OCI-LY3 (cell line): ENCODE results near the gene CRLF2.
"Not testable (repeated sequence)": the region's sequence is repeated elsewhere in the genome, so short reads cannot be mapped to it uniquely, and the experiment has no call there.

Experiments
- H2AFZ ChIP-seq: fragments of 200-600, 300-600 bp; shearing (Covaris generic); 2 replicates; pipeline ENCODE4 v1.6.0; 2014; ENCODE audit warnings: antibody characterized with exemption, low read depth, low read length
- H3K27ac ChIP-seq: fragments of 200-600, 300-600 bp; sonication (generic); 2 replicates; pipeline ENCODE4 v1.5.1; 2014; ENCODE audit warnings: mild to moderate bottlenecking, low read length, moderate library complexity, mixed read lengths
- H3K27me3 ChIP-seq: fragments of 200-600, 300-600 bp; sonication (generic); 2 replicates; pipeline ENCODE4 v1.6.1; 2014; ENCODE audit warnings: low read depth, low read length, mixed read lengths
- H3K36me3 ChIP-seq: fragments of 200-600, 300-600 bp; sonication (generic); replicated peaks from 2 replicates; pipeline ENCODE3; 2014; ENCODE audit warnings: low read depth, low read length, mixed read lengths
- H3K4me1 ChIP-seq: fragments of 300-600, 200-600 bp; sonication (generic); 2 replicates; pipeline ENCODE4 v1.6.1; 2014; ENCODE audit warnings: low read length, mixed read lengths
- H3K4me2 ChIP-seq: fragments of 200-600, 300-600 bp; sonication (generic); 2 replicates; pipeline ENCODE4 v1.6.1; 2014; ENCODE audit warnings: low read length, mixed read lengths
- H3K4me3 ChIP-seq: fragments of 300-600, 200-600 bp; sonication (generic); 2 replicates; pipeline ENCODE4 v1.5.1; 2014; ENCODE audit warnings: antibody characterized with exemption, mild to moderate bottlenecking, low read length, moderate library complexity
- H3K79me2 ChIP-seq: fragments of 300-600, 200-600 bp; shearing (Covaris generic); 2 replicates; pipeline ENCODE4 v1.6.1; 2014; ENCODE audit warnings: mild to moderate bottlenecking, low read length, mixed read lengths
- H3K9ac ChIP-seq: fragments of 300-600, 200-600 bp; shearing (Covaris generic); 2 replicates; pipeline ENCODE4 v1.6.0; 2014; ENCODE audit warnings: mild to moderate bottlenecking, low read length, moderate library complexity
- H3K9me3 ChIP-seq: fragments of 200-600, 300-600 bp; shearing (Covaris generic); 2 replicates; pipeline ENCODE4 v1.6.1; 2014; ENCODE audit warnings: low read length, mixed read lengths; ENCODE audit not compliant: insufficient read depth
- H4K20me1 ChIP-seq: fragments of 200-600, 300-600 bp; sonication (generic); 2 replicates; pipeline ENCODE4 v1.6.1; 2016; ENCODE audit warnings: low read length, mixed read lengths; ENCODE audit not compliant: insufficient read depth
- CTCF ChIP-seq: fragments of 200-600, 300-600 bp; sonication (generic); IDR thresholded peaks from 2 replicates; pipeline ENCODE4 v1.5.1; 2014; ENCODE audit warnings: antibody characterized with exemption, low read length, low read depth
- EZH2phosphoT487 ChIP-seq: fragments of 200-600 bp; shearing (Covaris generic); IDR thresholded peaks from 2 replicates; pipeline ENCODE4 v1.6.1; 2018; ENCODE audit warnings: antibody characterized with exemption, mixed run types, low read depth

CRLF2 gene

GRCh38 chrX:1231850-1232465 is 19.5 kb upstream of the CRLF2 start:
- no peak for TF ChIP-seq CTCF
- TF ChIP-seq EZH2phosphoT487 = no peak
- no peak overlapping the region for H3K9ac ChIP-seq
- H2AFZ ChIP-seq = no peak overlapping the region
- H3K4me2 ChIP-seq = no peak overlapping the region
- H3K9me3 ChIP-seq = no peaks in the 10 kb centered on the region
- no peaks in the 10 kb centered on the region for H3K4me1 ChIP-seq
- H3K4me3 ChIP-seq = no peak overlapping the region
- H3K79me2 ChIP-seq = no peaks in the 10 kb centered on the region
- H3K27me3 ChIP-seq = no peaks in the 10 kb centered on the region
- H4K20me1 ChIP-seq = no peaks in the 10 kb centered on the region
- H3K36me3 ChIP-seq = no peaks in the 10 kb centered on the region
- no peak overlapping the region for H3K27ac ChIP-seq

GRCh38 chrX:1228101-1228500 is 15.7 kb upstream of the CRLF2 start:
- H3K4me3 ChIP-seq, H3K27ac ChIP-seq, H4K20me1 ChIP-seq, H3K36me3 ChIP-seq, H3K27me3 ChIP-seq, H2AFZ ChIP-seq, H3K9ac ChIP-seq, H3K4me2 ChIP-seq, H3K79me2 ChIP-seq: not testable (repeated sequence)
- Histone ChIP-seq H3K4me1 (peaks cover 11% of the 10 kb centered on the region), H3K9me3 (peaks cover 14% of the 10 kb centered on the region)

GRCh38 chrX:1226249-1226648 is 13.8 kb upstream of the CRLF2 start:
- H3K4me3 ChIP-seq = no peak overlapping the region
- H3K4me2 ChIP-seq = no peak overlapping the region
- TF ChIP-seq CTCF (no peak), EZH2phosphoT487 (no peak)
- peaks cover 26% of the 10 kb centered on the region for H3K9me3 ChIP-seq
- no peaks in the 10 kb centered on the region for H3K79me2 ChIP-seq
- H3K27ac ChIP-seq = no peak overlapping the region
- no peak overlapping the region for H3K9ac ChIP-seq
- H4K20me1 ChIP-seq = no peaks in the 10 kb centered on the region
- H3K36me3 ChIP-seq = peaks cover 13% of the 10 kb centered on the region
- peaks cover 3% of the 10 kb centered on the region; the same call in 1 of the 2 replicates for H3K27me3 ChIP-seq
- H3K4me1 ChIP-seq = peaks cover 11% of the 10 kb centered on the region
- no peak overlapping the region for H2AFZ ChIP-seq

GRCh38 chrX:1224954-1225353 is 12.5 kb upstream of the CRLF2 start:
- TF ChIP-seq CTCF = no peak
- TF ChIP-seq EZH2phosphoT487 = no peak
- H3K4me3 ChIP-seq = peak overlapping the region; percentile 48
- H2AFZ ChIP-seq = peak overlapping the region; percentile 80; the same call in 1 of the 2 replicates
- peaks cover 11% of the 10 kb centered on the region for H3K4me1 ChIP-seq
- H3K27ac ChIP-seq = peak overlapping the region; percentile 67
- peaks cover 3% of the 10 kb centered on the region; the same call in 1 of the 2 replicates for H3K27me3 ChIP-seq
- H3K9me3 ChIP-seq = peaks cover 28% of the 10 kb centered on the region
- peak overlapping the region; percentile 36 for H3K9ac ChIP-seq
- no peaks in the 10 kb centered on the region for H3K79me2 ChIP-seq
- H4K20me1 ChIP-seq = no peaks in the 10 kb centered on the region
- peak overlapping the region; percentile 66 for H3K4me2 ChIP-seq
- peaks cover 13% of the 10 kb centered on the region for H3K36me3 ChIP-seq
